GM12872 (cell line): Measurements from ENCODE around the gene ILRUN.

Experiments used
- CTCF ChIP-seq: IDR thresholded peaks from 3 replicates; pipeline ENCODE4 v1.5.1; 2011; ENCODE audit warnings: low read depth, mild to moderate bottlenecking, low read length, moderate library complexity; ENCODE audit not compliant: insufficient read depth

ILRUN gene

DNA sequence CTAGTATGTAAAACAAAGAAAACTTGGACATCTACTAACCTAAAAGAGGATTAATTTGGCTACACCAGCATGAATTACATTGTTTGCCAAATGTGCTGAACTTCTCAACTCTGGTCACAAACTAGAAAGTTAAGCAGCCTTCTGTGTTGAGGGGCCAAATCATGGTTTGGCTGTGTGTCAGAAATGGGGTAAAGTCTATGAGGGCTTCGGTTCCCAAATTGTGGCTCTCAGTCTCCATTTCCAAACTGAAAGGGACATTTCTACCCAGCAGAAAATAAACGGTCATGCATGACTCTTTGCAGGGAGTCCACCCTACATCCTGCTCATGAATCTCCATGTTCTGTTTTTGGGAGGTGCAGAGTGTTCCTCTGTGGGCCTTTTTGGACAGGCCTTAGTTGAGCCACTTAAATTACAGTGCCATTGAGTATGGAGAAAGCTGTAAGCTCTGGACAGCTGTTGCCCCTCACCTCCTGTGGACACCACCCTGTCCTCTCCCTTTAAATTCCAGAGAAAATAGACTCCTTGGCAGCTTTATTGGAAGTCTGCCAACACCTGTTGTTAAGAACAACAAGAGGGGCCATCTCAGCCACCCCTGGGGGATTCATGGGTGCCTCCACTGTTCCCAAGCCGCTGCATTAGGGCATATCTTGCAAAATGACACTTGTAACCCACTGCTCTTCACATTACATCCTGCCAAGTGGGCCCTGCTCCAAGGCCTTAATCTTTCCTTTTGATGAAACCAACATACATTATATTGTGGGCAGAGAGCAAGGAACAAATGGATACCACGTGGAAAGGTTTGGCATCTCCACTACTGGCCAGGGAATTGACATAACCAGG, 33.3 kb upstream of the ILRUN start:
- no peak for TF ChIP-seq CTCF

- no peak for TF ChIP-seq CTCF
Observed at GRCh38 chr6:34726055-34726454, 29.5 kb upstream of the ILRUN start.

DNA sequence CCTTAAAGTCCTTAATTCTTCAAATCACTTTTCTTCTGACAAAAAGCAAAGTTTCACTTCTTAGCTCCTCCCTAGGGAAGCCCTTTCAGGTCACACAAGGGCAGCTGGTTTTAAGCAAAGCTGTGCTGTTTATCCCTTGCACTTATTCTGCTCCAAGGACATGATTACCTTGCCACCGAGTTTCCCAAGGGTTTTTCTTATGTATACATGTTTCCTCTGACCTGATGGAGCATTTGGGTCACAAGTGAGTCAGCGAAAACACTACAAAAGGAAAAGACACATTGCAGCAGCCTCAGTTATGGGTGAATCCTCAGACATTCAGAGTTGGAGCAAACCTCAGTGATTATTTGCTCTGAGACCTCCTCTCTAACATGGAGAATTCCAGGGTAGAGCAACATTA, 26.6 kb upstream of the ILRUN start:
- TF ChIP-seq CTCF = no peak

GRCh38 chr6:34722451-34722850, 25.9 kb upstream of the ILRUN start:
- no peak for TF ChIP-seq CTCF

GRCh38 chr6:34718976-34719375, 22.4 kb upstream of the ILRUN start:
- TF ChIP-seq CTCF = no peak

DNA sequence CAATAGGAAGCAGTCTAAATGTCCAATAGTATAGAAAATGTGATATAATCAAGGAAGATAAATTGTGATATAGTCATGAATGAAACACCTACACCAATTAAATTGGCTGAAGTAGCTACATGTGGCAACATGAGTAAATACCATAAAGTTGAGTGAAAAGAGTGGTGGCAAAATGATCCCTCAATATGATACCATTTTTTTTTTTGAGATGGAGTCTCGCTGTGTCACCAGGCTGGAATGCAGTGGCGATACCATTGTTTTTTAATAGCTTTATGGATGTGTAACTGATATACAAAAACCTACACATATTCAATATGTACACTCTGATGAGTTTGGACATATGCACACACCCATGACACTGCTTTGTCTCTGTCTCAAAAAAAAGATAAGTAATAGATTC, 20.9 kb upstream of the ILRUN start:
- no peak for TF ChIP-seq CTCF

- TF ChIP-seq CTCF = no peak
Observed at GRCh38 chr6:34714663-34715062, 18.1 kb upstream of the ILRUN start.
